Measurements from ENCODE around the gene C1orf159.

- TF ChIP-seq CTCF (IDR thresholded peaks at IDR 0.05 in 4 of 5, conservative IDR thresholded peaks at IDR 0.05 in 1 of 5) (no peak), POLR2A (IDR thresholded peaks at IDR 0.05) (no peak)
Measured at GRCh38 chr1:1053682-1054081, 62.2 kb downstream of the C1orf159 start.

All from gastrocnemius medialis (tissue), 4 donors.